Uterus (tissue), 4 donors: ENCODE measurements around the gene ADARB2. TPM values are rescaled to one million over a fixed set of nuclear protein-coding genes. Genes with fewer than 3 reads are reported as not detected.

Source experiments
- DNase-seq, 2 donors: peaks; one replicate each; pipeline ENCODE4 v3.0.0-alpha.2; 2019 to 2020
- H3K27ac ChIP-seq, 2 donors: fragments of 200-600 bp; sonication (generic); 1 replicate in 1 of 2; 2 replicates in 1 of 2; pipeline ENCODE4 v1.5.1; 2016 to 2018
- H3K27me3 ChIP-seq, 2 donors: fragments of 200-600 bp; sonication (generic); one replicate each; pipeline ENCODE4 v1.5.1; 2018 to 2019; ENCODE audit warnings: control low read depth in 1 of 2
- H3K36me3 ChIP-seq, 2 donors: fragments of 200-600 bp; sonication (generic); one replicate each; pipeline ENCODE4 v1.5.1; 2019; ENCODE audit warnings: control low read depth in 1 of 2
- H3K4me1 ChIP-seq, 2 donors: fragments of 200-600 bp; sonication (generic); one replicate each; pipeline ENCODE4 v1.5.1; 2018 to 2019; ENCODE audit warnings: control low read depth in 1 of 2
- H3K4me3 ChIP-seq, 2 donors: fragments of 200-600 bp; sonication (generic); 1 replicate in 1 of 2; 2 replicates in 1 of 2; pipeline ENCODE4 v1.5.1; 2018 to 2019; ENCODE audit warnings: mild to moderate bottlenecking in 1 of 2
- H3K9me3 ChIP-seq, 2 donors: fragments of 200-600 bp; sonication (generic); one replicate each; pipeline ENCODE4 v1.5.1; 2019; ENCODE audit warnings: control low read depth in 1 of 2
- CTCF ChIP-seq, 4 experiments: fragments of 200-600 bp in 2 of 4; fragments of 450-650 bp in 2 of 4; sonication (generic) in 2 of 4; IDR thresholded peaks; one replicate each; pipeline ENCODE4 v1.5.1; 2016 to 2019; ENCODE audit warnings: antibody characterized with exemption in 4 of 4, mild to moderate bottlenecking in 2 of 4, moderate library complexity in 1 of 4
- POLR2A ChIP-seq, 2 donors: fragments of 450-650 bp; IDR thresholded peaks; one replicate each; pipeline ENCODE4 v1.6.1; 2016; ENCODE audit warnings: antibody characterized with exemption in 2 of 2, mild to moderate bottlenecking in 1 of 2, moderate library complexity in 1 of 2
- intact Hi-C: fragments of 100-400 bp; cut with DNase I; formaldehyde crosslinking; loops from one replicate; pipeline ENCODE4 v1.15.1; 2023; ENCODE audit warnings: low total_unique reads
- total RNA-seq, 4 donors: library from RNA; depleted of rRNA in 3 of 4; stranded (reverse); fragments of >200 nt in 3 of 4; gene quantifications; one replicate each; pipeline versions ENCODE4 v1.1.0 to v1.2.4, GENCODE V29; 2014 to 2023
- donor health status: DM: yes; HTN: yes; CAD: no.

The ADARB2 gene
- total RNA-seq, 4 donors from 2014 or later: 0.76 to 2.6 (median 2.0) TPM; not detected in 1

- Histone ChIP-seq H3K27me3 (no peaks in the 10 kb centered on the region), H3K4me3 (no peak overlapping the region), H3K36me3 (no peaks in the 10 kb centered on the region), H3K9me3 (no peaks in the 10 kb centered on the region), H3K27ac (no peak overlapping the region), H3K4me1 (no peaks in the 10 kb centered on the region)
- no peak for TF ChIP-seq POLR2A (IDR thresholded peaks at IDR 0.05)
- no peak for TF ChIP-seq CTCF (IDR thresholded peaks at IDR 0.05)
- no peak for DNase-seq
- intact Hi-C loops: no loop called here
Observed at GRCh38 chr10:1488970-1489548, 248.3 kb downstream of the ADARB2 start.

DNA sequence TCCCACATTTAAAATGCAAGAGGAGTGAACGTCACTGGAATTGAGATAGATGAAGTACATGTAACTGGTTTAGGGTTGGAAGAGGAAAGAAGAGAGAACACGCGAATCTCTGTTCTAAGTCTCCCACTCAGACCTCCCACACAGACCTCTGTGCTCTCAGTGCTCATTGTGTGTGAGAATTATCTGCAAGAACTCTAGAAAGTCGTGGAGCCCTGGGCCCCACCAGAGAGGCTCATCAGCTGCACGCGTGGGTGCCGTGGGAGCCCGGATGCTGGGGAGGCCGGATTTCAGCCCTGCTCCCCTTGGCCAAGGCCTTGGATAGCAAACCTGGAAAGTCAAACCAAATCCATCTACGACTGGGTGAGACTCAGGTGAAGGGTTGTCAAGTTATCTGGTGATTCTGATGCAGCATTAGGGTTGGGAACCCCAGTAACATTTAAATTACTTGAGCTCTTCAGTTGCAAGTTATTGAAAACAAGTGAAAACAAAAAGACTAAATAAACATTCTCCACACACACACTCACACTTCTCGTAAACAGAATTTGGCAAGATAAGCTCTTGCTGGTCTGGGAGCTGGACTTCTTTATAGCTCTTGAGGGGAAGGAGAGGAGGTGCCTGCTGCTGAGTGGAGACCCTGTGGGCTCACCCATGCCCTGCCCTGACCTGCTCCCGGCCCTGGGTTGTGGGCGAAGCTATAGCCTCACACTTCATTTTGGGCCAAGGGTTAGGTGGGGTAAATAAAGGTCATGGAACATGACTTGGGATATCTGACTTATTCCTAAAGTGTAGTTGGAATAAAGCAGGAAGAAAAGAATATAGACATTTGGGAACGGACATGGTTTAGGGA is 250.3 kb downstream of the ADARB2 start:
- H3K9me3 ChIP-seq: no peaks in the 10 kb centered on the region
- H3K4me3 ChIP-seq: no peak overlapping the region
- no peak overlapping the region for H3K27ac ChIP-seq
- DNase-seq: no peak
- TF ChIP-seq CTCF (IDR thresholded peaks at IDR 0.05): no peak
- TF ChIP-seq POLR2A (IDR thresholded peaks at IDR 0.05): no peak
- H3K36me3 ChIP-seq: no peaks in the 10 kb centered on the region
- intact Hi-C loops: no loop called here
- no peaks in the 10 kb centered on the region for H3K4me1 ChIP-seq
- H3K27me3 ChIP-seq: no peaks in the 10 kb centered on the region

DNA sequence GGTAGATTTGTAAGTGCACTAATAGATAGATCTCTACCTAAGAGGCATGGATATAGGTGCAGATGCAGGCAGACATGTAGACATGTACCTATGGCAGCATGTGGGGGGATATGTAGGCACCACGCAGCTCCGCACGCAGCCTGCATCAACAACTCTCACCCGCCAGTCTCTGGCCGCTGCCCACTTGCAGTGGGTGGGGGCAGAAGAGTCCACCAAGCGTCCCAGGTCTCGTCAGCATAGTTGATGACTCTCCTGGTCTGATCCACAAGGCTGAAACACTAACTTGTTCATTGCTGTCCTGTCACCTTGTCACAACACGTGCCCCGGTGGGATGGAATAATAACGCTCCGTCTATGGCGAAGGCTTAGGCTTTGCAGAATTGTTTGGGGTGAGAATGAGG is 252.0 kb downstream of the ADARB2 start:
- H3K4me3 ChIP-seq: no peak overlapping the region
- intact Hi-C loops: no loop called here
- DNase-seq: no peak
- no peaks in the 10 kb centered on the region for H3K4me1 ChIP-seq
- H3K27ac ChIP-seq: no peak overlapping the region
- H3K9me3 ChIP-seq: no peaks in the 10 kb centered on the region
- no peaks in the 10 kb centered on the region for H3K36me3 ChIP-seq
- TF ChIP-seq POLR2A (IDR thresholded peaks at IDR 0.05): no peak
- no peak for TF ChIP-seq CTCF (IDR thresholded peaks at IDR 0.05)
- no peaks in the 10 kb centered on the region for H3K27me3 ChIP-seq

- intact Hi-C loops: no loop called here
- no peaks in the 10 kb centered on the region for H3K4me1 ChIP-seq
- no peak overlapping the region for H3K27ac ChIP-seq
- H3K27me3 ChIP-seq: no peaks in the 10 kb centered on the region
- no peaks in the 10 kb centered on the region for H3K36me3 ChIP-seq
- no peak for TF ChIP-seq CTCF (IDR thresholded peaks at IDR 0.05)
- TF ChIP-seq POLR2A (IDR thresholded peaks at IDR 0.05): no peak
- DNase-seq: no peak
- no peak overlapping the region for H3K4me3 ChIP-seq
- no peaks in the 10 kb centered on the region for H3K9me3 ChIP-seq
Observed at GRCh38 chr10:1483826-1484225, 253.5 kb downstream of the ADARB2 start.

DNA sequence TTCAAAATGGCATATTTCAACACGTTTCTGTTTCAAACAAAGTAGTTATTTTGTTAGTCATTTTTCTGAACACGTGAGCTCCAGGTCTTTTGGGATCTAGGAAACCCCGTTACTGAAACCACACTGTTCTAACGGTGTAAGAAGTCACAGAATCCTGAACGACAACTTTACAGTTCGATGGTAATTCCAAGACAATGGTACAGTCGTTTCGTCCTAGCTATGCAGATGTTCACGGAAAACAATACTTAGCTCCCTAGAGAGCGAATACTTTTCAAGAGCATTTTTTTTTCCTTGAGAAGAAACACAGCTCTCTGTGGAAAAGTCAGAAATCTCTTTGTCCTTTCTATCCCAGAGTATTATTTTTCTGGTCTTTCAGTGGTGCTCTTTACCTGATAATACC is 254.1 kb downstream of the ADARB2 start:
- H3K9me3 ChIP-seq: no peaks in the 10 kb centered on the region
- intact Hi-C loops: no loop called here

More for the DNA sequence above, 254.1 kb downstream of the ADARB2 start:
- Histone ChIP-seq H3K27me3 (no peaks in the 10 kb centered on the region), H3K27ac (no peak overlapping the region), H3K36me3 (no peaks in the 10 kb centered on the region), H3K4me1 (no peaks in the 10 kb centered on the region), H3K4me3 (no peak overlapping the region)
- no peak for DNase-seq
- TF ChIP-seq POLR2A (IDR thresholded peaks at IDR 0.05) (no peak), CTCF (IDR thresholded peaks at IDR 0.05) (no peak)
